ENCODE data around the gene NUDC. TPM values are rescaled to one million over a fixed set of nuclear protein-coding genes. Genes with fewer than 3 reads are reported as not detected.

NUDC gene
- total RNA-seq, 2 donors from 2014 or later = 31.3 to 33.2 TPM

GRCh38 chr1:26976621-26977510 lies 55.3 kb downstream of the NUDC start:
- no peak overlapping the region for H3K4me3 ChIP-seq
- no peaks in the 10 kb centered on the region for H3K9me3 ChIP-seq
- no peak overlapping the region for H3K27ac ChIP-seq
- DNase-seq (no peak), ATAC-seq (no peak)
- no peak for TF ChIP-seq POLR2A (IDR thresholded peaks at IDR 0.05)
- TF ChIP-seq, protein P1, sequence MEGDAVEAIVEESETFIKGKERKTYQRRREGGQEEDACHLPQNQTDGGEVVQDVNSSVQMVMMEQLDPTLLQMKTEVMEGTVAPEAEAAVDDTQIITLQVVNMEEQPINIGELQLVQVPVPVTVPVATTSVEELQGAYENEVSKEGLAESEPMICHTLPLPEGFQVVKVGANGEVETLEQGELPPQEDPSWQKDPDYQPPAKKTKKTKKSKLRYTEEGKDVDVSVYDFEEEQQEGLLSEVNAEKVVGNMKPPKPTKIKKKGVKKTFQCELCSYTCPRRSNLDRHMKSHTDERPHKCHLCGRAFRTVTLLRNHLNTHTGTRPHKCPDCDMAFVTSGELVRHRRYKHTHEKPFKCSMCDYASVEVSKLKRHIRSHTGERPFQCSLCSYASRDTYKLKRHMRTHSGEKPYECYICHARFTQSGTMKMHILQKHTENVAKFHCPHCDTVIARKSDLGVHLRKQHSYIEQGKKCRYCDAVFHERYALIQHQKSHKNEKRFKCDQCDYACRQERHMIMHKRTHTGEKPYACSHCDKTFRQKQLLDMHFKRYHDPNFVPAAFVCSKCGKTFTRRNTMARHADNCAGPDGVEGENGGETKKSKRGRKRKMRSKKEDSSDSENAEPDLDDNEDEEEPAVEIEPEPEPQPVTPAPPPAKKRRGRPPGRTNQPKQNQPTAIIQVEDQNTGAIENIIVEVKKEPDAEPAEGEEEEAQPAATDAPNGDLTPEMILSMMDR (IDR thresholded peaks at IDR 0.05) = no peak
- no peaks in the 10 kb centered on the region for H3K27me3 ChIP-seq
- intact Hi-C loops (cut with DNase I) = loop anchor here (10.0 kb wide), 1 partner anchor 118 kb away; no protein-coding TSS in a partner anchor
- no peaks in the 10 kb centered on the region for H3K36me3 ChIP-seq (replicated peaks in 1 of 2; ENCODE audit: insufficient read depth in 1 of 2, low read depth in 2 of 2)
- no peaks in the 10 kb centered on the region for H3K4me1 ChIP-seq
- 77% methylated on average over 3 of the region's 3 CpGs for WGBS, 2 donors

- 69 to 78% methylated on average over 2 of the region's 2 CpGs for WGBS, 2 donors
- no peaks in the 10 kb centered on the region for H3K36me3 ChIP-seq (replicated peaks in 1 of 2; ENCODE audit: insufficient read depth in 1 of 2, low read depth in 2 of 2)
- H3K9me3 ChIP-seq = no peaks in the 10 kb centered on the region
- no peak overlapping the region for H3K4me3 ChIP-seq
- no peaks in the 10 kb centered on the region for H3K27me3 ChIP-seq
- TF ChIP-seq POLR2A (IDR thresholded peaks at IDR 0.05) = no peak
- TF ChIP-seq, protein P1 (IDR thresholded peaks at IDR 0.05) = no peak
- no peak for ATAC-seq
- no peak overlapping the region for H3K27ac ChIP-seq
- intact Hi-C loops (cut with DNase I) = loop anchor here (10.0 kb wide), 1 partner anchor 116 kb away; no protein-coding TSS in a partner anchor
- DNase-seq = no peak
- H3K4me1 ChIP-seq = no peaks in the 10 kb centered on the region
These were observed 57.4 kb downstream of the NUDC start for GRCh38 chr1:26978901-26979300.

- Histone ChIP-seq H3K4me1 (no peaks in the 10 kb centered on the region), H3K27ac (no peak overlapping the region), H3K4me3 (no peak overlapping the region), H3K9me3 (no peaks in the 10 kb centered on the region), H3K27me3 (no peaks in the 10 kb centered on the region), H3K36me3 (replicated peaks in 1 of 2; ENCODE audit: insufficient read depth in 1 of 2, low read depth in 2 of 2) (no peaks in the 10 kb centered on the region)
- intact Hi-C loops (cut with DNase I) = no loop called here
- TF ChIP-seq POLR2A (IDR thresholded peaks at IDR 0.05) = no peak
- TF ChIP-seq, protein P1 (IDR thresholded peaks at IDR 0.05) = no peak
- 63 to 75% methylated on average over 3 of the region's 3 CpGs for WGBS, 2 donors
- no peak for DNase-seq
- ATAC-seq = no peak
These were observed 59.8 kb downstream of the NUDC start for GRCh38 chr1:26981146-26981846.

DNA sequence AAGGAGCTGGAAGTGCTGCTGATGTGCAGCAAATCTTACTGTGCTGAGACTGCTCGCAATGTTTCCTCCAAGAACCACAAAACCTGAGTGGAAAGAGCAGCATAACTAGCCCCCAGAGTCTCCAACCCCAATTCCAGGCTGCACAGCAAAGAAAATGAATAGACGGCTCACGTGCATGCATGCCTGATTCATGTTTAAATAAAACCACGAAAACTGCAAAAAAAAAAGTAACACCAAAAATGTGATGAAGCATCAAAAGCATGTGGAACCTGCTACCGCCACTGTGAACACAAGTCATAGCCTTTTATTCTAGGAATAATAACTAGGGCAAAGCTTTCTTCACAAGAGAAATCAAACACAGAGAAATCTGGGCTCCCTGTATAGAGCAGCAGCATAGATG lies 62.3 kb downstream of the NUDC start:
- TF ChIP-seq, protein P1 (IDR thresholded peaks at IDR 0.05) = no peak
- TF ChIP-seq POLR2A (IDR thresholded peaks at IDR 0.05) = no peak
- H3K27ac ChIP-seq = no peak overlapping the region
- ATAC-seq (no peak), DNase-seq (no peak)
- H3K4me1 ChIP-seq = peaks cover 13% of the 10 kb centered on the region
- H3K36me3 ChIP-seq (replicated peaks in 1 of 2; ENCODE audit: insufficient read depth in 1 of 2, low read depth in 2 of 2) = no peaks in the 10 kb centered on the region
- intact Hi-C loops (cut with DNase I) = no loop called here
- H3K9me3 ChIP-seq = no peaks in the 10 kb centered on the region
- 70 to 86% methylated on average over 5 of the region's 5 CpGs for WGBS, 2 donors
- H3K27me3 ChIP-seq = no peaks in the 10 kb centered on the region
- no peak overlapping the region for H3K4me3 ChIP-seq

Measured in body of pancreas (tissue), 4 donors.